OCI-LY7 (cell line): ENCODE measurements around the gene ATP6V1B1. TPM values are rescaled to one million over a fixed set of nuclear protein-coding genes. Genes with fewer than 3 reads are reported as not detected.

ENCODE experiments used
- BruUV-seq: library from RNA; stranded (reverse); fragments of 400-500 nt; replicated peaks from 2 replicates; lab custom pipeline; 2021; lab: Mats Ljungman, UMichigan
- CTCF ChIA-PET: fragments of 300-600 bp; sonication (Branson Sonifier 250); formaldehyde crosslinking; loops from one replicate; lab custom pipeline; 2022; ENCODE audit warnings: antibody characterized with exemption; ENCODE audit not compliant: unreplicated experiment; lab: Charles Lee
- POLR2A ChIA-PET: fragments of 300-600 bp; sonication (Branson Sonifier 250); formaldehyde crosslinking; loops from one replicate; lab custom pipeline; 2022; ENCODE audit warnings: antibody characterized with exemption; lab: Charles Lee
- DNase-seq: peaks from one replicate; pipeline ENCODE4 v3.0.0-alpha.2; 2015; ENCODE audit warnings: low spot score
- H2AFZ ChIP-seq: fragments of 200-600 bp; sonication (generic), shearing (Covaris generic); 2 replicates; pipeline ENCODE4 v1.6.1; 2014; ENCODE audit warnings: mild to moderate bottlenecking, antibody characterized with exemption, low read length, moderate library complexity
- H3K27ac ChIP-seq: fragments of 200-600 bp; sonication (generic); 2 replicates; pipeline ENCODE4 v1.5.1; 2014; ENCODE audit warnings: mixed run types, low read depth, mild to moderate bottlenecking, moderate library complexity, low read length, inconsistent platforms; ENCODE audit not compliant: poor library complexity, severe bottlenecking
- H3K36me3 ChIP-seq: fragments of 200-600 bp; sonication (generic); 2 replicates; pipeline ENCODE4 v1.6.1; 2014; ENCODE audit warnings: mild to moderate bottlenecking, antibody characterized with exemption, low read length, moderate library complexity, mixed read lengths; ENCODE audit not compliant: insufficient read depth
- H3K4me1 ChIP-seq: fragments of 200-600 bp; sonication (generic); 2 replicates; pipeline ENCODE4 v1.5.1; 2014; ENCODE audit warnings: mild to moderate bottlenecking, low read length; ENCODE audit not compliant: insufficient read depth, poor library complexity, severe bottlenecking
- H3K4me2 ChIP-seq: fragments of 200-600 bp; sonication (generic); 2 replicates; pipeline ENCODE4 v1.6.1; 2014; ENCODE audit warnings: mild to moderate bottlenecking, low read length
- H3K4me3 ChIP-seq: fragments of 200-600 bp; sonication (generic); 2 replicates; pipeline ENCODE4 v1.5.1; 2014; ENCODE audit warnings: mild to moderate bottlenecking, low read depth, low read length; ENCODE audit not compliant: poor library complexity, severe bottlenecking
- H3K79me2 ChIP-seq: fragments of 200-600 bp; sonication (generic); 2 replicates; pipeline ENCODE4 v1.6.1; 2016; ENCODE audit warnings: low read depth, mild to moderate bottlenecking, low read length, moderate library complexity, mixed read lengths; ENCODE audit not compliant: insufficient read depth
- H3K9me2 ChIP-seq: fragments of 200-600 bp; sonication (generic); 2 replicates; pipeline ENCODE4 v1.6.1; 2016; ENCODE audit warnings: mild to moderate bottlenecking, low read length, mixed read lengths; ENCODE audit not compliant: insufficient read depth
- H3K9me3 ChIP-seq: fragments of 200-600 bp; sonication (generic); 2 replicates; pipeline ENCODE4 v1.6.1; 2014; ENCODE audit warnings: mild to moderate bottlenecking, mixed run types, low read length, mixed read lengths
- H4K20me1 ChIP-seq: fragments of 200-600 bp; sonication (generic); 2 replicates; pipeline ENCODE4 v1.6.1; 2014; ENCODE audit warnings: mild to moderate bottlenecking, antibody characterized with exemption, low read length, moderate library complexity, mixed read lengths; ENCODE audit not compliant: insufficient read depth
- CTCF ChIP-seq: fragments of 200-600 bp; sonication (generic); conservative IDR thresholded peaks from 2 replicates; pipeline ENCODE4 v1.5.1; 2014; ENCODE audit warnings: mild to moderate bottlenecking, antibody characterized with exemption, low read length, moderate library complexity, mixed read lengths
- EZH2phosphoT487 ChIP-seq: fragments of 200-600 bp; sonication (generic); IDR thresholded peaks from 2 replicates; pipeline ENCODE4 v1.6.1; 2018; ENCODE audit warnings: low read depth, borderline replicate concordance, mild to moderate bottlenecking, mixed run types, antibody characterized with exemption, low read length, moderate library complexity, mixed read lengths
- intact Hi-C: fragments of 100-400 bp; cut with micrococcal nuclease; formaldehyde crosslinking; loops from one replicate; pipeline ENCODE4 v1.10.0; 2022; ENCODE audit not compliant: unreplicated experiment
- total RNA-seq, 2 experiments: library from RNA; depleted of rRNA in 1 of 2; stranded (reverse); fragments of >200 nt in 1 of 2; shearing (Covaris generic) in 1 of 2; gene quantifications; 2 replicates each; pipeline ENCODE4 v1.2.3, GENCODE V29; 2014 to 2022

The ATP6V1B1 gene
- total RNA-seq, 2 experiments from 2014 or later, result not detected

- Histone ChIP-seq H2AFZ (no peak overlapping the region), H3K27ac (no peak overlapping the region), H3K9me2 (no peaks in the 10 kb centered on the region), H3K9me3 (no peaks in the 10 kb centered on the region), H3K4me2 (no peak overlapping the region), H3K4me3 (no peak overlapping the region), H3K79me2 (no peaks in the 10 kb centered on the region), H3K36me3 (no peaks in the 10 kb centered on the region), H4K20me1 (no peaks in the 10 kb centered on the region), H3K4me1 (peaks cover 15% of the 10 kb centered on the region)
- ChIA-PET POLR2A (interaction anchor here (1.2 kb wide), 1 partner anchor 10 kb away, joined by 3 read pairs; no protein-coding TSS in a partner anchor), CTCF (interaction anchor here (1.2 kb wide), 1 partner anchor 10 kb away, joined by 3 read pairs; no protein-coding TSS in a partner anchor)
- no peak for DNase-seq
- TF ChIP-seq CTCF (no peak), EZH2phosphoT487 (no peak)
- BruUV-seq, result no TSS peak
- intact Hi-C loops, result no loop called here
Measured at GRCh38 chr2:70962885-70963878, 27.5 kb downstream of the ATP6V1B1 start.

GRCh38 chr2:70964133-70964532 is 28.4 kb downstream of the ATP6V1B1 start:
- intact Hi-C loops, result no loop called here
- Histone ChIP-seq H3K4me1 (peaks cover 7% of the 10 kb centered on the region), H3K79me2 (no peaks in the 10 kb centered on the region), H3K36me3 (no peaks in the 10 kb centered on the region), H3K4me3 (no peak overlapping the region), H2AFZ (no peak overlapping the region), H3K4me2 (no peak overlapping the region), H4K20me1 (no peaks in the 10 kb centered on the region), H3K9me3 (no peaks in the 10 kb centered on the region), H3K9me2 (no peaks in the 10 kb centered on the region), H3K27ac (no peak overlapping the region)
- TF ChIP-seq CTCF (no peak), EZH2phosphoT487 (no peak)
- CTCF ChIA-PET, result no interaction called here
- no TSS peak for BruUV-seq
- POLR2A ChIA-PET, result no interaction called here
- no peak for DNase-seq
